HG03354 (cell line): Measurements from ENCODE around the gene GNAL.
A peak's percentile ranks its signal among the peaks of the same experiment; 100 is the strongest.
"Not testable (repeated sequence)": the region's sequence is repeated elsewhere in the genome, so short reads cannot be mapped to it uniquely, and the experiment has no call there.

Source experiments
- ATAC-seq: cut with Tn5 transposase; IDR thresholded peaks from one replicate; pipeline ENCODE4 v1.9.1; 2021; ENCODE audit warnings: mild to moderate bottlenecking; ENCODE audit not compliant: unreplicated experiment, poor library complexity, severe bottlenecking

GNAL gene

GRCh38 chr18:11828786-11829432 lies 139.8 kb downstream of the GNAL start:
- no peak for ATAC-seq

GRCh38 chr18:11830585-11830984 lies 141.5 kb downstream of the GNAL start:
- no peak for ATAC-seq

- no peak for ATAC-seq
Observed at GRCh38 chr18:11831921-11832320, 142.9 kb downstream of the GNAL start.

GRCh38 chr18:11834772-11835171 lies 145.7 kb downstream of the GNAL start:
- no peak for ATAC-seq

GRCh38 chr18:11839556-11839955 lies 150.5 kb downstream of the GNAL start:
- no peak for ATAC-seq

- no peak for ATAC-seq
Observed at GRCh38 chr18:11840493-11840892, 151.4 kb downstream of the GNAL start.

GRCh38 chr18:11842562-11842961 lies 153.5 kb downstream of the GNAL start:
- no peak for ATAC-seq

- no peak for ATAC-seq
Observed at GRCh38 chr18:11844436-11844835, 155.4 kb downstream of the GNAL start.

- ATAC-seq, result no peak
Observed at GRCh38 chr18:11845654-11846053, 156.6 kb downstream of the GNAL start.

GRCh38 chr18:11847811-11848210 lies 158.7 kb downstream of the GNAL start:
- ATAC-seq, result no peak

- ATAC-seq, result no peak
Observed at GRCh38 chr18:11849279-11849678, 160.2 kb downstream of the GNAL start.

GRCh38 chr18:11849841-11850634 lies 161.0 kb downstream of the GNAL start:
- ATAC-seq, result no peak

- ATAC-seq, result peak; percentile 43
Observed at GRCh38 chr18:11850821-11851145, 161.7 kb downstream of the GNAL start.

GRCh38 chr18:11851146-11851805 lies 162.2 kb downstream of the GNAL start, which contains the start of gene CHMP1B:
Gene CHMP1B (plus strand): TSS chr18:11851413. CDS start chr18:11851512, 99 bp downstream.
- ATAC-seq, result peak; percentile 92

- ATAC-seq, result peak; percentile 27
Observed at GRCh38 chr18:11851806-11852337, 162.8 kb downstream of the GNAL start.

GRCh38 chr18:11854554-11854953 lies 165.5 kb downstream of the GNAL start:
- not testable (repeated sequence) for ATAC-seq

- ATAC-seq, result no peak
Observed at GRCh38 chr18:11857177-11857887, 168.3 kb downstream of the GNAL start.

GRCh38 chr18:11859282-11859830 lies 170.3 kb downstream of the GNAL start:
- no peak for ATAC-seq

- no peak for ATAC-seq
Observed at GRCh38 chr18:11859903-11860407, 170.9 kb downstream of the GNAL start.
